Stimulated activated CD4-positive, alpha-beta T cell treated with anti-CD3 and anti-CD28 coated beads, Interleukin-4, amount 100 ng/mL, for 1 hour (primary cell): Measurements from ENCODE around the gene DDX31.

Experiments used
- DNase-seq: peaks from one replicate; pipeline ENCODE4 v3.0.0-alpha.2; 2020

Gene DDX31

GRCh38 chr9:132632413-132633129, 37.2 kb downstream of the DDX31 start:
- no peak for DNase-seq

GRCh38 chr9:132631685-132632084, 38.1 kb downstream of the DDX31 start:
- DNase-seq, result no peak

GRCh38 chr9:132631280-132631679, 38.5 kb downstream of the DDX31 start:
- no peak for DNase-seq

- no peak for DNase-seq
These were observed 39.0 kb downstream of the DDX31 start for GRCh38 chr9:132630811-132631210.

GRCh38 chr9:132630116-132630515, 39.7 kb downstream of the DDX31 start:
- no peak for DNase-seq

GRCh38 chr9:132628746-132629145, 41.0 kb downstream of the DDX31 start:
- DNase-seq, result no peak

GRCh38 chr9:132627594-132627993, 42.2 kb downstream of the DDX31 start:
- DNase-seq, result no peak

GRCh38 chr9:132627106-132627505, 42.7 kb downstream of the DDX31 start:
- DNase-seq, result no peak

GRCh38 chr9:132626285-132626684, 43.5 kb downstream of the DDX31 start:
- no peak for DNase-seq

- no peak for DNase-seq
These were observed 47.6 kb downstream of the DDX31 start for GRCh38 chr9:132622159-132622558.

GRCh38 chr9:132616725-132617124, 53.1 kb downstream of the DDX31 start:
- no peak for DNase-seq

- no peak for DNase-seq
These were observed 54.0 kb downstream of the DDX31 start for GRCh38 chr9:132615774-132616173.

GRCh38 chr9:132614324-132614723, 55.5 kb downstream of the DDX31 start:
- DNase-seq, result no peak

- no peak for DNase-seq
These were observed 59.1 kb downstream of the DDX31 start for GRCh38 chr9:132610661-132611060.

- no peak for DNase-seq
These were observed 60.0 kb downstream of the DDX31 start for GRCh38 chr9:132609829-132610228.

- DNase-seq, result no peak
These were observed 60.6 kb downstream of the DDX31 start for GRCh38 chr9:132609184-132609583.

- no peak for DNase-seq
These were observed 63.7 kb downstream of the DDX31 start for GRCh38 chr9:132606066-132606465.

GRCh38 chr9:132605387-132605786, 64.4 kb downstream of the DDX31 start:
- DNase-seq, result no peak

- no peak for DNase-seq
These were observed 67.6 kb downstream of the DDX31 start for GRCh38 chr9:132602207-132602606.

GRCh38 chr9:132600326-132600984, 69.3 kb downstream of the DDX31 start:
- no peak for DNase-seq

GRCh38 chr9:132597073-132597775, 72.6 kb downstream of the DDX31 start:
- no peak for DNase-seq

- no peak for DNase-seq
These were observed 73.6 kb downstream of the DDX31 start for GRCh38 chr9:132596200-132596599.

- DNase-seq, result no peak
These were observed 74.5 kb downstream of the DDX31 start for GRCh38 chr9:132595319-132595718.

- DNase-seq, result no peak
These were observed 75.4 kb downstream of the DDX31 start for GRCh38 chr9:132594412-132594811.
